Skeletal muscle cell (primary cell): ENCODE measurements around the gene LRRTM3.

ENCODE experiments used
- DNase-seq: peaks from one replicate; pipeline ENCODE4 v3.0.0-alpha.2; 2010; ENCODE audit warnings: low read depth
- H3K4me3 ChIP-seq: 2 replicates; pipeline ENCODE4 v1.5.1; 2011; ENCODE audit warnings: low read depth, mild to moderate bottlenecking, control low read depth, low read length, moderate library complexity

The LRRTM3 gene

GRCh38 chr10:67095531-67095930 lies 169.7 kb downstream of the LRRTM3 start:
- H3K4me3 ChIP-seq = no peak overlapping the region
- DNase-seq = no peak

- DNase-seq = no peak
- H3K4me3 ChIP-seq = no peak overlapping the region
Observed at GRCh38 chr10:67098461-67098860, 172.6 kb downstream of the LRRTM3 start.

GRCh38 chr10:67100951-67101350 lies 175.1 kb downstream of the LRRTM3 start:
- no peak for DNase-seq
- no peak overlapping the region for H3K4me3 ChIP-seq

- no peak for DNase-seq
- H3K4me3 ChIP-seq = no peak overlapping the region
Observed at GRCh38 chr10:67107670-67108069, 181.8 kb downstream of the LRRTM3 start.

- no peak overlapping the region for H3K4me3 ChIP-seq
- DNase-seq = no peak
Observed at GRCh38 chr10:67110286-67110685, 184.4 kb downstream of the LRRTM3 start.

- H3K4me3 ChIP-seq = no peak overlapping the region
- no peak for DNase-seq
Observed at GRCh38 chr10:67112765-67113164, 186.9 kb downstream of the LRRTM3 start.

GRCh38 chr10:67114945-67115344 lies 189.1 kb downstream of the LRRTM3 start:
- DNase-seq = no peak
- H3K4me3 ChIP-seq = no peak overlapping the region

GRCh38 chr10:67115972-67116371 lies 190.1 kb downstream of the LRRTM3 start:
- DNase-seq = peak; percentile 13

GRCh38 chr10:67119651-67120050 lies 193.8 kb downstream of the LRRTM3 start:
- DNase-seq = no peak
- no peak overlapping the region for H3K4me3 ChIP-seq

More at GRCh38 chr10:67115972-67116371, 190.1 kb downstream of the LRRTM3 start:
- no peak overlapping the region for H3K4me3 ChIP-seq

- no peak for DNase-seq
- H3K4me3 ChIP-seq = no peak overlapping the region
Observed at GRCh38 chr10:67127441-67127840, 201.6 kb downstream of the LRRTM3 start.

GRCh38 chr10:67140641-67141040 lies 214.8 kb downstream of the LRRTM3 start:
- no peak overlapping the region for H3K4me3 ChIP-seq
- no peak for DNase-seq

GRCh38 chr10:67141300-67141699 lies 215.5 kb downstream of the LRRTM3 start:
- no peak for DNase-seq
- H3K4me3 ChIP-seq = no peak overlapping the region

GRCh38 chr10:67144530-67144929 lies 218.7 kb downstream of the LRRTM3 start:
- no peak for DNase-seq
- no peak overlapping the region for H3K4me3 ChIP-seq
